ENCODE measurements around the gene PROK1. TPM values are rescaled to one million over a fixed set of nuclear protein-coding genes. Genes with fewer than 3 reads are reported as not detected.
"Not testable (repeated sequence)": the region's sequence is repeated elsewhere in the genome, so short reads cannot be mapped to it uniquely, and the experiment has no call there.

The PROK1 gene
- total RNA-seq, 1 experiment from 2014 or later, result not detected

- DNase-seq, result peak; percentile 70 to 87
- Histone ChIP-seq H3K27me3 (replicated peaks; ENCODE audit: control insufficient read depth, insufficient read depth, low read length) (no peaks in the 10 kb centered on the region), H3K36me3 (ENCODE audit: control insufficient read depth, insufficient read depth, low read length) (no peaks in the 10 kb centered on the region), H3K4me1 (peaks cover 27% of the 10 kb centered on the region), H3K9me3 (no peaks in the 10 kb centered on the region), H3K4me3 (ENCODE audit: low read depth, low read length) (no peak overlapping the region)
- Mint-ChIP-seq H3K36me3 (ENCODE audit: insufficient read depth, unreplicated experiment) (no peaks in the 10 kb centered on the region), H3K4me1 (ENCODE audit: low read depth, unreplicated experiment) (peaks cover 19% of the 10 kb centered on the region), H3K27ac (ENCODE audit: unreplicated experiment) (peak overlapping the region; percentile 78), H3K27me3 (ENCODE audit: insufficient read depth, unreplicated experiment) (no peaks in the 10 kb centered on the region), H3K9me3 (ENCODE audit: unreplicated experiment) (no peaks in the 10 kb centered on the region), H3K4me3 (ENCODE audit: unreplicated experiment) (no peak overlapping the region)
- ChIA-PET CTCF (interaction anchor here (1.5 to 1.8 kb wide), 4 partner anchors 24 to 240 kb away, joined by 4 to 9 read pairs (median 6); no protein-coding TSS in a partner anchor), POLR2A (interaction anchor here (1.2 kb wide), 2 partner anchors 44 to 98 kb away, joined by 4 to 5 read pairs; partner anchors contain the start of gene RBM15)
- intact Hi-C loops (cut with micrococcal nuclease; ENCODE audit: unreplicated experiment), result no loop called here
- TF ChIP-seq CTCF (IDR thresholded peaks at IDR 0.05; ENCODE audit: insufficient read depth in 1 of 2, low read depth in 1 of 2, low read length in 1 of 2, severe bottlenecking in 1 of 2, unreplicated experiment in 1 of 2), result no peak
- BruUV-seq (replicated peaks), result no TSS peak
Observed at GRCh38 chr1:110436635-110437034, 14.3 kb upstream of the PROK1 start.

- H3K36me3 Mint-ChIP-seq (ENCODE audit: insufficient read depth, unreplicated experiment); intact Hi-C loops (cut with micrococcal nuclease; ENCODE audit: unreplicated experiment); H3K9me3 Mint-ChIP-seq (ENCODE audit: unreplicated experiment); H3K36me3 ChIP-seq (ENCODE audit: control insufficient read depth, insufficient read depth, low read length); H3K27me3 Mint-ChIP-seq (ENCODE audit: insufficient read depth, unreplicated experiment); H3K4me3 Mint-ChIP-seq (ENCODE audit: unreplicated experiment); H3K27me3 ChIP-seq (replicated peaks; ENCODE audit: control insufficient read depth, insufficient read depth, low read length); BruUV-seq (replicated peaks); DNase-seq; H3K9me3 ChIP-seq; POLR2A ChIA-PET; H3K4me3 ChIP-seq (ENCODE audit: low read depth, low read length): not testable (repeated sequence)
- CTCF ChIA-PET, result interaction anchor here (0.6 to 1.7 kb wide), 2 partner anchors 58 to 241 kb away, joined by 3 to 4 read pairs; no protein-coding TSS in a partner anchor
- peaks cover 27% of the 10 kb centered on the region for H3K4me1 ChIP-seq
- Mint-ChIP-seq H3K27ac (ENCODE audit: unreplicated experiment) (peak overlapping the region; percentile 61), H3K4me1 (ENCODE audit: low read depth, unreplicated experiment) (peaks cover 19% of the 10 kb centered on the region)
Observed at GRCh38 chr1:110437645-110438299, 13.2 kb upstream of the PROK1 start.

GRCh38 chr1:110438893-110439292 is 12.1 kb upstream of the PROK1 start:
- no peak for DNase-seq
- no peaks in the 10 kb centered on the region for H3K9me3 Mint-ChIP-seq (ENCODE audit: unreplicated experiment)
- no TSS peak for BruUV-seq (replicated peaks)
- no peaks in the 10 kb centered on the region for H3K27me3 ChIP-seq (replicated peaks; ENCODE audit: control insufficient read depth, insufficient read depth, low read length)
- intact Hi-C loops (cut with micrococcal nuclease; ENCODE audit: unreplicated experiment), result no loop called here
- CTCF ChIA-PET, result no interaction called here
- H3K4me1 ChIP-seq, result peaks cover 21% of the 10 kb centered on the region
- no peak overlapping the region for H3K4me3 ChIP-seq (ENCODE audit: low read depth, low read length)
- no peaks in the 10 kb centered on the region for H3K27me3 Mint-ChIP-seq (ENCODE audit: insufficient read depth, unreplicated experiment)
- H3K27ac Mint-ChIP-seq (ENCODE audit: unreplicated experiment), result peak overlapping the region; percentile 26
- no peak overlapping the region for H3K4me3 Mint-ChIP-seq (ENCODE audit: unreplicated experiment)
- no peak for TF ChIP-seq CTCF (IDR thresholded peaks at IDR 0.05; ENCODE audit: insufficient read depth in 1 of 2, low read depth in 1 of 2, low read length in 1 of 2, severe bottlenecking in 1 of 2, unreplicated experiment in 1 of 2)
- no peaks in the 10 kb centered on the region for H3K36me3 ChIP-seq (ENCODE audit: control insufficient read depth, insufficient read depth, low read length)
- no peaks in the 10 kb centered on the region for H3K36me3 Mint-ChIP-seq (ENCODE audit: insufficient read depth, unreplicated experiment)
- POLR2A ChIA-PET, result no interaction called here
- no peaks in the 10 kb centered on the region for H3K9me3 ChIP-seq
- peaks cover 19% of the 10 kb centered on the region for H3K4me1 Mint-ChIP-seq (ENCODE audit: low read depth, unreplicated experiment)

- peaks cover 19% of the 10 kb centered on the region for H3K4me1 ChIP-seq
- H3K27me3 ChIP-seq (replicated peaks; ENCODE audit: control insufficient read depth, insufficient read depth, low read length); H3K36me3 Mint-ChIP-seq (ENCODE audit: insufficient read depth, unreplicated experiment); H3K4me3 Mint-ChIP-seq (ENCODE audit: unreplicated experiment); H3K36me3 ChIP-seq (ENCODE audit: control insufficient read depth, insufficient read depth, low read length); H3K4me3 ChIP-seq (ENCODE audit: low read depth, low read length); H3K27me3 Mint-ChIP-seq (ENCODE audit: insufficient read depth, unreplicated experiment); BruUV-seq (replicated peaks); H3K9me3 Mint-ChIP-seq (ENCODE audit: unreplicated experiment); intact Hi-C loops (cut with micrococcal nuclease; ENCODE audit: unreplicated experiment); H3K27ac Mint-ChIP-seq (ENCODE audit: unreplicated experiment); POLR2A ChIA-PET; CTCF ChIA-PET; H3K9me3 ChIP-seq; DNase-seq: not testable (repeated sequence)
- peaks cover 19% of the 10 kb centered on the region for H3K4me1 Mint-ChIP-seq (ENCODE audit: low read depth, unreplicated experiment)
Observed at GRCh38 chr1:110439873-110440272, 11.1 kb upstream of the PROK1 start.

Data from Caco-2 (cell line).